Stomach (tissue), 9 donors: ENCODE results near the gene PLAC1. TPM values are rescaled to one million over a fixed set of nuclear protein-coding genes. Genes with fewer than 3 reads are reported as not detected.

Experiments used
- DNase-seq, 2 donors: peaks; one replicate each; pipeline versions ENCODE4 v3.0.0 to v3.0.0-alpha.2; 2013 to 2019
- H3K27ac ChIP-seq, 5 donors: fragments of 200-600 bp in 4 of 5; sonication (generic) in 4 of 5; one replicate each; pipeline ENCODE4 v1.5.1; 2013 to 2019; ENCODE audit warnings: mild to moderate bottlenecking in 1 of 5, moderate library complexity in 1 of 5
- H3K27me3 ChIP-seq, 3 donors: fragments of 200-600 bp; sonication (generic); one replicate each; pipeline ENCODE4 v1.5.1; 2017 to 2019; ENCODE audit warnings: mixed run types in 1 of 3
- H3K36me3 ChIP-seq, 4 donors: fragments of 200-600 bp; sonication (generic); 1 replicate in 3 of 4; 2 replicates in 1 of 4; pipeline ENCODE4 v1.5.1; 2016 to 2019
- H3K4me1 ChIP-seq, 4 donors: fragments of 200-600 bp; sonication (generic); one replicate each; pipeline ENCODE4 v1.5.1; 2016 to 2019
- H3K4me3 ChIP-seq, 4 donors: fragments of 200-600 bp; sonication (generic) in 3 of 4; one replicate each; pipeline ENCODE4 v1.5.1; 2016 to 2019; ENCODE audit warnings: mild to moderate bottlenecking in 1 of 4
- H3K9me3 ChIP-seq, 4 donors: fragments of 200-600 bp; sonication (generic); one replicate each; pipeline ENCODE4 v1.5.1; 2016 to 2019
- CTCF ChIP-seq, 7 experiments: fragments of 450-650 bp in 4 of 7; fragments of 200-600 bp in 3 of 7; sonication (generic) in 3 of 7; IDR thresholded peaks; one replicate each; pipeline ENCODE4 v1.5.1; 2016 to 2019; ENCODE audit warnings: antibody characterized with exemption in 7 of 7, control low read depth in 2 of 7, mild to moderate bottlenecking in 1 of 7
- EP300 ChIP-seq: sonication (generic); formaldehyde crosslinking; IDR thresholded peaks from one replicate; pipeline ENCODE4 v1.6.1; 2017; ENCODE audit warnings: antibody characterized with exemption
- POLR2A ChIP-seq, 4 donors: fragments of 450-650 bp; IDR thresholded peaks; one replicate each; pipeline ENCODE4 v1.6.1; 2016; ENCODE audit warnings: antibody characterized with exemption in 4 of 4, control low read depth in 2 of 4, mild to moderate bottlenecking in 1 of 4, moderate library complexity in 1 of 4
- POLR2AphosphoS5 ChIP-seq, 3 donors: sonication (generic); formaldehyde crosslinking; IDR thresholded peaks; one replicate each; pipeline ENCODE4 v1.6.1; 2016; ENCODE audit warnings: antibody characterized with exemption in 3 of 3
- WGBS, 5 donors: extraction: QIAGEN DNeasy Blood & Tissue Kit in 3 of 5; methylation state at CpG; one replicate each; pipeline versions ENCODE4 v1.1.5 to v1.1.7; 2013 to 2018; 5-methylcytosine and 5-hydroxymethylcytosine counted together
- intact Hi-C: fragments of 100-400 bp; cut with DNase I; formaldehyde crosslinking; loops from one replicate; pipeline ENCODE4 v1.15.1; 2023; ENCODE audit warnings: low total_unique reads
- polyA plus RNA-seq, 3 donors: library from polyadenylated mRNA; stranded (reverse); fragments of 200-250 nt; gene quantifications; one replicate each; pipeline ENCODE4 v1.2.3, GENCODE V29; 2013
- total RNA-seq, 5 donors: library from RNA; depleted of rRNA; stranded (reverse); fragments of >200 nt; gene quantifications; one replicate each; pipeline versions ENCODE4 v1.1.0 to v1.2.3, GENCODE V29; 2014 to 2016
- donor health status: healthy with polysubstance abuse.
- donor health status: Bipolar disorder and iron deficiency.
- donor health status: healthy.

Gene PLAC1
- total and polyA plus RNA-seq, 8 donors = not detected

GRCh38 chrX:134677332-134677731 is 19.1 kb upstream of the PLAC1 start:
- Histone ChIP-seq H3K27ac (no peak overlapping the region), H3K4me3 (no peak overlapping the region), H3K9me3 (no peaks in the 10 kb centered on the region), H3K4me1 (no peaks in the 10 kb centered on the region), H3K27me3 (no peaks in the 10 kb centered on the region), H3K36me3 (no peaks in the 10 kb centered on the region)
- 82 to 94% (median 93%) methylated on average over 4 of the region's 4 CpGs for WGBS, 5 donors
- DNase-seq = no peak
- intact Hi-C loops = no loop called here
- TF ChIP-seq POLR2AphosphoS5 (IDR thresholded peaks at IDR 0.05) (no peak), CTCF (IDR thresholded peaks at IDR 0.05) (no peak), POLR2A (IDR thresholded peaks at IDR 0.05) (no peak), EP300 (no peak)

GRCh38 chrX:134676436-134676835 is 18.2 kb upstream of the PLAC1 start:
- DNase-seq = no peak
- Histone ChIP-seq H3K9me3 (no peaks in the 10 kb centered on the region), H3K4me1 (no peaks in the 10 kb centered on the region), H3K27me3 (no peaks in the 10 kb centered on the region), H3K27ac (no peak overlapping the region), H3K36me3 (no peaks in the 10 kb centered on the region), H3K4me3 (no peak overlapping the region)
- intact Hi-C loops = no loop called here
- TF ChIP-seq EP300 (no peak), POLR2AphosphoS5 (IDR thresholded peaks at IDR 0.05) (no peak), POLR2A (IDR thresholded peaks at IDR 0.05) (no peak), CTCF (IDR thresholded peaks at IDR 0.05) (no peak)
- 61 to 90% (median 72%) methylated on average over 2 of the region's 2 CpGs for WGBS, 5 donors

- H3K4me1 ChIP-seq = peaks cover 0 to 15% (median 10%) of the 10 kb centered on the region in 4 donors
- no peaks in the 10 kb centered on the region for H3K36me3 ChIP-seq
- H3K27me3 ChIP-seq = peaks cover 0 to 3% (median 0%) of the 10 kb centered on the region in 3 donors
- intact Hi-C loops = no loop called here
- H3K4me3 ChIP-seq = no peak overlapping the region
- H3K9me3 ChIP-seq = no peaks in the 10 kb centered on the region
- no peak for DNase-seq
- H3K27ac ChIP-seq = no peak overlapping the region
- TF ChIP-seq POLR2A (IDR thresholded peaks at IDR 0.05) (no peak), POLR2AphosphoS5 (IDR thresholded peaks at IDR 0.05) (no peak), EP300 (no peak), CTCF (IDR thresholded peaks at IDR 0.05) (no peak)
Observed at GRCh38 chrX:134673123-134673522, 14.9 kb upstream of the PLAC1 start.

- H3K36me3 ChIP-seq = no peaks in the 10 kb centered on the region
- intact Hi-C loops = no loop called here
- H3K27me3 ChIP-seq = peaks cover 0 to 3% (median 0%) of the 10 kb centered on the region in 3 donors
- no peak overlapping the region for H3K4me3 ChIP-seq
- WGBS, 5 donors = 66 to 95% (median 86%) methylated on average over 3 to 4 of the region's 4 CpGs
- H3K9me3 ChIP-seq = no peaks in the 10 kb centered on the region
- peaks cover 0 to 15% (median 10%) of the 10 kb centered on the region in 4 donors for H3K4me1 ChIP-seq
- no peak for DNase-seq
- no peak for TF ChIP-seq EP300
- no peak for TF ChIP-seq CTCF (IDR thresholded peaks at IDR 0.05)
- no peak for TF ChIP-seq POLR2AphosphoS5 (IDR thresholded peaks at IDR 0.05)
- TF ChIP-seq POLR2A (IDR thresholded peaks at IDR 0.05) = no peak
- H3K27ac ChIP-seq = no peak overlapping the region
Observed at GRCh38 chrX:134672101-134672500, 13.8 kb upstream of the PLAC1 start.
